Stimulated activated CD8-positive, alpha-beta memory T cell treated with anti-CD3 and anti-CD28 coated beads, Interleukin-4, amount 100 ng/mL, for 1 hour (primary cell): ENCODE measurements around the gene GCA.

Experiments used
- DNase-seq, 2 donors: peaks; one replicate each; pipeline ENCODE4 v3.0.0-alpha.2; 2020; ENCODE audit warnings: low read depth in 2 of 2, low spot score in 1 of 2

The GCA gene

DNA sequence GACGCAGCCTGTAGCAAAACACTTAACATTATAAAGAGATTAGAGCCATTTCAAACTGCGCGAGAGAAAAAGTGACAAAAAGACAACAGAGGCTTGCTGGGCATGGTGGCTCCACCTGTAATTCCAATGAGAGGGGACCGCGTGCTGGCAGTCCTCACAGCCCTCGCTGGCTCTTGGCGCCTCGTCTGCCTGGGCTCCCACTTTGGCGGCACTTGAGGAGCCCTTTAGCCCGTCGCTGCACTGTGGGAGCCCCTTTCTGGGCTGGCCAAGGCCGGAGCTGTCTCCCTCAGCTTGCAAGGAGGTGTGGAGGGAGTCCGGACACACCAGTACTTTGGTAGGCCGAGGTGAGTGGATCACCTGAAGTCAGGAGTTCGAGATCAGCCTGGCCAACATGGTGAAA, 16.1 kb upstream of the GCA start:
- DNase-seq, result no peak

GRCh38 chr2:162328424-162329157, 15.3 kb upstream of the GCA start:
- no peak for DNase-seq

GRCh38 chr2:162330881-162331280, 13.1 kb upstream of the GCA start:
- no peak for DNase-seq

DNA sequence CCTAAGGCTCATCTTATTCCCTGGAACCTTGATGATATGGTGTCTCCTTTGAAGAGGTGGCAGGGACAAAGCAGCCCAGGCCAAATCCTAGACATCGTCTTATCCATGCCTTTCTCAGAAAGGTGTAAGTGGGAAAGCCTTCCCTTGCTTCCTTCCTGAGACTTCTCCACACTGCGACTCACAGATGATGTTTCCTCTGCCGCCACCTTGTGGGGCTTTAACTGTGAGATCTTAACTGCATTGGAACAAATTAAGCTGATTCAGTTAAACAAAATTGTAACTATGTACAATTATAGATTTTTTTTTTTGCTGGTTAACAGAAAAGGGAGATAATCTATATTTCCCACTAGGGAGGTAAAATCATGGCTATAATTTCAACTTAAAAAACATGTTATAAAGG, 10.0 kb upstream of the GCA start:
- no peak for DNase-seq

DNA sequence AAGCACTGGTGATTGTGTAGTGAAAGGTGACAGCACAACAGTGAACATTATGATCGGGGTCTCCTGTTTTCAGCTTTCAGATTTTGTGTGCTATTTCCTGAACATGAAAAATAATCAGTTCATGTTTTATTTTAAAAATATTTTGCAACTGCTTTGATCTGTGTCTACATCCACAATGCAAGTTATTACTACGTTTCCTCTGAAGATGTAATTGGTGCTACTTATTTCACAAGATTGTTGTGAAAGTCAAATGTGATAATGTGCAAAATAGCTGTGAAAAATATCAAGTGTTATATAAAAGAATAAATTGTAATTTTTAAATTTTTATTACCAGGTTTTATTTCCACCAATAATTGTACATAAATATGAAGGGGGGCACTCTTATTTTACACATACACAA, 6.1 kb upstream of the GCA start:
- no peak for DNase-seq

DNA sequence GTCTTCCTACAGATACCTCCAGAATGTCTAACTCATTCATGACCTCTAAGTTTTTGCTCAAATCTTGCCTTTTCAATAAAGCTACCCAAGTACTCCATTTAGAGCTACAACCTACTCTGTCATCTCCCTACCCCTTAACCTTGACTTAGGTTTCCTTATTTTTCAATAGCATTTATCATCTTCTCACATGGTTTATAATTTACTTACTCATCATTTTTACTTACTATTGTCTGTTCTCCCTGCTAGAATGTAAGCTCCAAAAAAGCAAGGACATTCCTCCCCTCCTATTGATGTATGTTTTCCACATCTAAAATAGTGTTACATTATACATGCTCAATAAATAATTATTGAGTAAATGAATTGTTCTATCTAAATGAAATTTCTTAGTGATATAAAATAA, 3.1 kb upstream of the GCA start:
- no peak for DNase-seq

DNA sequence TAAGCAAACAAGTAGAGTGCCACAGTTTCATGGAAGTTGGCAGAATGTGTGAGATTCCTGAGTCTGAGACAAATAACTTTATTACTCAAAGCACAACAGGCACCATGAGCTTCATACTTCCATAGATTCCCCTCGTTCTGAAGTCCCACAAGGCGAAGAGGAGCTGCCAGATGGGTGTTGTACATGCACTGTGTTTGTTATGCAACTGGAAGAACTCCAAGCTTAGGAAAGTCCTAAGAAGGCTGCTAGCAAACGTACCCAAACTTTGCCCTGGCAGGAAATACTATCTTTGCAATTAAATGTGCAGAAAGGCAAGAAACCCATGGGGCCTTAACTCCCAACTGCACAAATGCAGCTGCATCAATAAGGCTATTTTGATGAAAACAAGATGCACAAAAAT, 1.6 kb upstream of the GCA start:
- DNase-seq, result no peak

DNA sequence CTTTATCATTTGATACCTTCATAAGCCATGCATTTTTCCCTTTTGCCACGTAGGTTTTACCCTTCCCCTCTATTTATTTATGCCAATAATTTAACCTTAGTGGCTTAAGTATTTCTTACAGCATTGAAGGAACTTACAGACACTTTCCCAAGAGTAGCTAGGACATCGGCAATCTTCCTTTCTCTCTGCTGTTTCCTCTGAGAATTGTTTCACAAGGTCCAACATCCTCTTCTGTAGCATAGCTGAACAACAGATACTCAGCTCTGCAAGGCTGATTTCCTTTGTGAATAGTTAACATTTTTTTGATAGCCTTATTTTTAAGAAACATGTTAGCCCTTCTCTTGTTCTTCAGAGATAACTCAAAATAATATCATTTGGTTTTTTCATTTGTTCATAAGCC, 1.1 kb upstream of the GCA start:
- DNase-seq, result no peak

DNA sequence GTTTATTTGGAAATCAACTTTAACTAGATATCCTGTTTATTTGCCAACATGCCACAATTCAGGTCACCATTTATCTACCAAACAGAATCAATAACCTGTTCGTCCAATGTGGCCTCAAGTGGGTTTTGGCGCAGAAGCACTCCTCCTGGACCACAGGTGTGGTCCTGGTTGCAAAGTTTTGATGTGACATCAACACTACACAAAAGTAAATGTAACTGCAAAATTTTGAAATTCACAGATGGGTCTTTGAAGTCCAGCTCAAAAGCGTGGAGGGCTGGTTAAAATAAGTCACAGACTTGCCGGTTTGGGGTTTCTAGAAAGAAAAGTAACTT, 474 bp upstream of the GCA start:
- DNase-seq, result no peak

DNA sequence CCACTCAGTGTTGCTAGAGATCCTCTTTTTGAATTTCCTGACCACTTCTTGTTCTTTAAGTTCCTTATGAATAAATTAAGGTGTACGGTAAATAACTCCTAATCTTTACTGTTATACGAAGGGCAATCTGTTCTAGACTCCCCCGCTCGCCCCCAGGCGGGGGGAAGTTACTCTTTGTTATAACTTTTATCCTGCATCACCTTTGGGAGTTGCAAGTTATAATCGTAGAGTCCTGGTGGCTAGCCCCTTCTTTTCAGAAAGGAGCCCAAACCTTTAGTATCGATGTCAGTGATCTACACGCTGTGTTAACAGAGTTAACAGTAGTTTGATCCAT, 652 bp downstream of the GCA start:
- no peak for DNase-seq

DNA sequence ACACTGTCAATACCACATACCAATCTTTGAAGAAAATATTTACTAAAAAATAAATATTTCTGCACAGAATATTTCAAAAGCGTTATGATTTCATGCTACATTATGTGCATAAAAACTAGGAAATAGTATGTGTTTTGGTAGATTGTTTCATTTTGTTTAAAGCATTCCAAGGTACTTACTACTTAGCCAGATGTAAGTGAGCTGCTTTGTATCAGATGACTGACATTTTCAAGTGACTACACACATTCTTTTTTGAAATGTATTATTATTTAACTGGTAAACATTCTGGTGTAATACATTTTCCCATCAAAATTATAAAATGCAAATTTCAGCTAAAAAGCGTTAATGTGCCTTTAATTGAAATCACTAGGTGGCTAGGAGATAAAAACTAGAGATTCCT, 21.5 kb downstream of the GCA start:
- no peak for DNase-seq

GRCh38 chr2:162368494-162368893, 24.6 kb downstream of the GCA start:
- DNase-seq, result no peak

DNA sequence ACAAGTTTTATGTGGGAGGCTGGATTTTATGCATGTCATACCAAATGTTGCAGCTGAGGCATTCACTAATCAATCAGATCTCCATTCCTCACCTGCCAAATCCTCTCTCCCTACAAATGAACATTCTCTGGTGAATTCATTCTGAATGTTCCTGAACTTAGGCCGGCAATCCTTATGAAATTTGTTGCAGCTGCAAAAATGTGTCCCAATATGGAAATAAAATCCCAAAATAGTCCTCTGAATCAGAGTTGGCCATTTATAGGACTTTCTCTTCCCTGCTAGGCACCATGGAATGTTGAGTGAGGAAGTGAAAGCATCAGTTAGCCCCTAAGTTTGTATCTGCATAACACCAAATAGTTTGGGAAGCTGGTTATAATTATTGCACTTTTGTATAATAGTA, 25.6 kb downstream of the GCA start:
- no peak for DNase-seq

DNA sequence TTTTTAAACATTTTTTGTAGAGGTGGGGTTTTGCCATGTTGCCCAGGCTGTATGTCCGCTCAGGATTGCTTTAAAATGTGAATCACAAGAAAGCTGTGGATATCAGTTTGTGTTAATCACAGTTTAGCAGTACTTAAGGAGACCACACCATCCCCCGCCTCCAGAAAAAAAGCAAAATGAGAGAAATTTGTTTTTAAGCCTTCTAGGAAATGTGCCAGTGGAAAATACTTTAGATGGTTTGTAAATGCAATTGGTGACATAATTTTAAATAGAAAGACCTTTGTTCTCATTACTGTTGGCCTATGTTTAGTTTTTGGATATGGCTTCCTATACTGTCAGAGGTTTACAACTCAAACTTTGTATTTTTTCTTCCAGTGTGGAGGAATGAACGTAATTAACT, 27.0 kb downstream of the GCA start:
- DNase-seq, result no peak

GRCh38 chr2:162372818-162373217, 28.9 kb downstream of the GCA start:
- no peak for DNase-seq

DNA sequence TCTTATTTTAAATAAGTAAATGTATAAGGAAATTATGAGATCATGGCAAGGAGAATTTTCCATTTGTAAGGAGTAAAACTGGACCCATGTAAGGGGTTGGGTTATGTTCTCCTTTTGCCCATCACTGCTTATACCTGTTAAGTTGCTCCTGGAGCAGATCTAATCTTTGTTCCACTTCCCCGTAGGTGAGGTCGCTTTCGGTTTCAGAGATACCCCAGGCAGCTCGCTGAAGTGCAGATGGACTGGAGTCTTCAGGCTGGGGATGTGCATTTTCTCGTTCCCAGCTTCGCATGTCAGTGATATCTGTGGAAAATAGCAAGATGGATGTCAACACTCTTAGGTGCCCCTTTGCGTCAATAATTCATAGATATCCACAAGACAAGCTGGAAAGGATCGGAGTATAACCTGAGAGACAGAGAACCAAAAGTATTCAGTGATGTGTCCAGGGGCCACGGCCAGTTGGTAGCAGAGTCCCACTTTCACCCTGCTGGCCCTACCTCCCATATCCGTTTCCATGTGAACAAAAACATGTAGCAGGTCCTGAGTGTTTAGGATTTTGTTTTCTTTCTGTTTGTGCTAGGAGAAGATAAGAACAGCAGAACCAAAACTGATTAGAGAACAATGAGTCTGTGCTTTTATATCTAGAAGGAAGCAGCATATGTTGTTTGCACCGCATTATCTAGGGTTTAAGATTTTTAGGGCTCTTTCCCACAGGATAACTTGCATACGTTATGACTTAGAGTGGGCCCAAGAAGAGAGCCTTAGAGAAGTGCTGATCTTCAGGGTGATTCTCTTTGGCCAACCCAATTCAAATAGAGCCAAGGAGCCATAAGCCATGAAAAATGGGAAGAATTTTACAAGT, 36.0 kb downstream of the GCA start:
- no peak for DNase-seq

DNA sequence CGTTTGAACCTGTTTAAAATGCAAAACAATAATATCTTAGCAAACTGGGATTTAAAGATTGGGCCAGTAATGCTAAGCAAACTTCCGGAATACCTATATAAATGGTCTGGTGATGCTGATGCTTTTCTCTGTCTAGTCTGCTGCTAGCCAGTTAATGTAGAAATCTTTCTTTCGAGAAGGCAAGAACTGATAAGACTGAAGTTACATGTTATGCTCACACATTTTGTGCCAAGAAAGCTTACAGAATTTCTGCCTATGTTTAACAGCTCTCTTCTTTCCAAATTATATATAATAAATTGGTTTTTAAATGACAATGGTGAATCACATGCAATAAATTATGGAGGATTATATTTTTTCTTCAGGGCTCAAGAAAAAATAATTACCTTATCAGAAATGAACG, 37.9 kb downstream of the GCA start:
- DNase-seq, result no peak

- no peak for DNase-seq
These were observed 38.3 kb downstream of the GCA start for GRCh38 chr2:162382278-162382677.

DNA sequence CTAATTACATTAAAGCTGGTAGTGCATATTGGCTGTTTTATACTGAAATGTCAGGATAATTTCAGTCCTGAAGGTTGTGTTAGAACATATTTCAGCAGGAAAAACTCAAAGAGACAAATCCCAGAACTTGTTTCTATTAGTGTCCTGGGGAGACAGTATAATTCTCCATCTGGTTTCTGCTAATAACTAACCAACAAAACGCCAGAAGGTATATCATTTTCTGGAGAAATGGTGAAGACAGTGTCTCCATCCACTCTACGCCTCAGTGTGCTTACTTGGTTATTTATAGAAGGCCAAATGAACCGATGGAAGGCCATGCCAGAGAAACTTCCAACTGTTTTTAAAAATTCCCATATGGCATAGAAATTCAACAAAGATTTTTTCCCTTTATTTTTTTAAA, 41.6 kb downstream of the GCA start:
- no peak for DNase-seq

DNA sequence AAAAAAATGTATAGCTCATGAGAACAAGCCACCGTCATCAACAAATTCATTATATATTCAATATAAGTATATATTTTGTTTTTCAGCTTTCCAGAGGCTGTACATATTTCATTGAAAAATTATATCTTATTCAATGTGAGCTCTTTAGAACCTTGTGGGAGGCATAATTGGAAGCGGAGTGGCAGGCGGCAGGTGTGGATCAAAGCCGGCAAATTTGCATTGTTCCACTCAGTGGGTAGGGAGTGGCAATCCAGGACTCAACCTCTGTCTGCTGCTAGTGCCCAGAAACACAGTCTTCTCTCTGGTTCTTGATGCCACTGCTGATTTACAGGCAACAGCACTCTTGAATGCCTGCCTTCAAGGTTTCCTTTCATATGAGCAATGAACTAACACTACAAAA, 46.9 kb downstream of the GCA start:
- no peak for DNase-seq

DNA sequence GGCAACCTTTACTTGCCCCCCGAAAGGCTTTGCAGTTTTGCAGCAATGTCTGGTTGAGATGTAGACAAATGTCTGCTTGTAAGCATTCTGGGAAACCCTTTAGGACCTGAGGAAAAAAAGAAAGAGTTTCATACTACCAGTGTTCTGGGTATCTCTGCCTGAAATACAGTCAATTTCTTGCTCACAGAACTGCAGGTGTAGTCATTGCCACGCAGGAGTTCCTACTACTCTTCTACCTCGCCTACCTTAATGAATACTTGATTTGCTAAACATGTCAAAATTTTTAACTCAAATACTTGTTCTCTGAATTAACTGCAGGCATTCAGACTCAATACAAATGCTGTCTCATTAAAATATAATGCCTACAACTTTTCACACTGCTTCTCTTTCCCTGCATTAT, 56.4 kb downstream of the GCA start:
- no peak for DNase-seq

- DNase-seq, result no peak
These were observed 57.9 kb downstream of the GCA start for GRCh38 chr2:162401871-162402270.

GRCh38 chr2:162403884-162404283, 60.0 kb downstream of the GCA start:
- DNase-seq, result no peak
